ENCODE results near the gene RBM39. TPM values are rescaled to one million over a fixed set of nuclear protein-coding genes. Genes with fewer than 3 reads are reported as not detected.

The RBM39 gene
- total and polyA plus RNA-seq, 2 of the 13 experiments (the other 11 are each of a cell fraction or from before 2014, with no cell fraction given), result 788 to 920 TPM

DNA sequence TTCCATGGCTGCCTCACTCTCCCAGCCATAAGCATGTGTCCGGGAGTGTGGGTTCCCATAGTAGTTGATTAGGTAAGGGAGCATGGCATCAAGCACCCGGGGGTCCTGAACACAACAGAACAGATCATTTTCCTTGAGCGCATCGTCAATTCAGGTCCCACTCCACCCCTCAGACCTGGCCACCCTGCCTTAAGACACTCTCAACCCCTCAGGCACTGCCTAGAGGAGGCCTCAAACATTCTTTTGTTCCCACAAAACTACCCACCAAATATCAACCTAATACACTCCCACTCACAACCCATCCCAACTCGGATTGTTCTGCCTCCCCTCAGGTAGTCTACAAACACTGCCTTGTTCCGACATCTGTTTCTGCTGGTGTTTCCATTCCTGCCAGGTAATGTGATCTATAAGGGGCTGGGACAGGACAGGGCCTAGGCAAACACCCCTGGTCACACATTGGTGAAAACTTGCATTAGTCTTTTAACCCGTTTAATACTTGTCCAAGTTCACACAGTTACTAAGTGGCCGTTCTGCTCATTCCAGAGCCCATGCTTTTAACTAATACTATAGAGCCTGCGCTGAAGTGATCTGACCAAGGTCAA is 44.3 kb downstream of the RBM39 start (continued):
- TF ChIP-seq PPARG (CRISPR knock-in tag; conservative IDR thresholded peaks at IDR 0.05) (no peak), ZNF570 (CRISPR knock-in tag; IDR thresholded peaks at IDR 0.05; ENCODE audit: borderline replicate concordance) (no peak), ELF1 (CRISPR knock-in tag; IDR thresholded peaks at IDR 0.05) (no peak), ZNF232 (CRISPR knock-in tag; IDR thresholded peaks at IDR 0.05; ENCODE audit: borderline replicate concordance) (no peak), CHD4 (IDR thresholded peaks at IDR 0.05; ENCODE audit: borderline replicate concordance, low read length) (no peak), XRCC5 (optimal IDR thresholded peaks at IDR 0.05; ENCODE audit: low read length) (no peak), ZNF292 (CRISPR knock-in tag; IDR thresholded peaks at IDR 0.05; ENCODE audit: borderline replicate concordance, low read depth) (no peak), TGIF2 (CRISPR knock-in tag; IDR thresholded peaks at IDR 0.05) (0 out of 2 replicates have a peak, but pooled peaks have one; percentile 43), ZNF572 (CRISPR knock-in tag; IDR thresholded peaks at IDR 0.05) (no peak), NBN (conservative IDR thresholded peaks at IDR 0.05) (no peak), ZNF616 (CRISPR knock-in tag; IDR thresholded peaks at IDR 0.05; ENCODE audit: low read depth) (peak; percentile 87), PHF8 (CRISPR knock-in tag; IDR thresholded peaks at IDR 0.05) (no peak), RARA (CRISPR knock-in tag; IDR thresholded peaks at IDR 0.05) (0 out of 2 replicates have a peak, but pooled peaks have one; percentile 25), TARDBP (CRISPR knock-in tag; IDR thresholded peaks at IDR 0.05) (no peak), SALL2 (CRISPR knock-in tag; IDR thresholded peaks at IDR 0.05) (no peak; the same call in 1 of the 2 replicates), SYNCRIP (IDR thresholded peaks at IDR 0.05; ENCODE audit: insufficient read depth, low read depth, low read length) (no peak), TEAD2 (CRISPR knock-in tag; IDR thresholded peaks at IDR 0.05) (no peak), CBX5 (CRISPR knock-in tag; IDR thresholded peaks at IDR 0.05; ENCODE audit: borderline replicate concordance) (0 out of 2 replicates have a peak, but pooled peaks have one; percentile 31), ZNF776 (CRISPR knock-in tag; IDR thresholded peaks at IDR 0.05) (0 out of 2 replicates have a peak, but pooled peaks have one; percentile 73), ZNF382 (CRISPR knock-in tag; IDR thresholded peaks at IDR 0.05; ENCODE audit: borderline replicate concordance) (no peak)
- TF ChIP-seq, protein P1, sequence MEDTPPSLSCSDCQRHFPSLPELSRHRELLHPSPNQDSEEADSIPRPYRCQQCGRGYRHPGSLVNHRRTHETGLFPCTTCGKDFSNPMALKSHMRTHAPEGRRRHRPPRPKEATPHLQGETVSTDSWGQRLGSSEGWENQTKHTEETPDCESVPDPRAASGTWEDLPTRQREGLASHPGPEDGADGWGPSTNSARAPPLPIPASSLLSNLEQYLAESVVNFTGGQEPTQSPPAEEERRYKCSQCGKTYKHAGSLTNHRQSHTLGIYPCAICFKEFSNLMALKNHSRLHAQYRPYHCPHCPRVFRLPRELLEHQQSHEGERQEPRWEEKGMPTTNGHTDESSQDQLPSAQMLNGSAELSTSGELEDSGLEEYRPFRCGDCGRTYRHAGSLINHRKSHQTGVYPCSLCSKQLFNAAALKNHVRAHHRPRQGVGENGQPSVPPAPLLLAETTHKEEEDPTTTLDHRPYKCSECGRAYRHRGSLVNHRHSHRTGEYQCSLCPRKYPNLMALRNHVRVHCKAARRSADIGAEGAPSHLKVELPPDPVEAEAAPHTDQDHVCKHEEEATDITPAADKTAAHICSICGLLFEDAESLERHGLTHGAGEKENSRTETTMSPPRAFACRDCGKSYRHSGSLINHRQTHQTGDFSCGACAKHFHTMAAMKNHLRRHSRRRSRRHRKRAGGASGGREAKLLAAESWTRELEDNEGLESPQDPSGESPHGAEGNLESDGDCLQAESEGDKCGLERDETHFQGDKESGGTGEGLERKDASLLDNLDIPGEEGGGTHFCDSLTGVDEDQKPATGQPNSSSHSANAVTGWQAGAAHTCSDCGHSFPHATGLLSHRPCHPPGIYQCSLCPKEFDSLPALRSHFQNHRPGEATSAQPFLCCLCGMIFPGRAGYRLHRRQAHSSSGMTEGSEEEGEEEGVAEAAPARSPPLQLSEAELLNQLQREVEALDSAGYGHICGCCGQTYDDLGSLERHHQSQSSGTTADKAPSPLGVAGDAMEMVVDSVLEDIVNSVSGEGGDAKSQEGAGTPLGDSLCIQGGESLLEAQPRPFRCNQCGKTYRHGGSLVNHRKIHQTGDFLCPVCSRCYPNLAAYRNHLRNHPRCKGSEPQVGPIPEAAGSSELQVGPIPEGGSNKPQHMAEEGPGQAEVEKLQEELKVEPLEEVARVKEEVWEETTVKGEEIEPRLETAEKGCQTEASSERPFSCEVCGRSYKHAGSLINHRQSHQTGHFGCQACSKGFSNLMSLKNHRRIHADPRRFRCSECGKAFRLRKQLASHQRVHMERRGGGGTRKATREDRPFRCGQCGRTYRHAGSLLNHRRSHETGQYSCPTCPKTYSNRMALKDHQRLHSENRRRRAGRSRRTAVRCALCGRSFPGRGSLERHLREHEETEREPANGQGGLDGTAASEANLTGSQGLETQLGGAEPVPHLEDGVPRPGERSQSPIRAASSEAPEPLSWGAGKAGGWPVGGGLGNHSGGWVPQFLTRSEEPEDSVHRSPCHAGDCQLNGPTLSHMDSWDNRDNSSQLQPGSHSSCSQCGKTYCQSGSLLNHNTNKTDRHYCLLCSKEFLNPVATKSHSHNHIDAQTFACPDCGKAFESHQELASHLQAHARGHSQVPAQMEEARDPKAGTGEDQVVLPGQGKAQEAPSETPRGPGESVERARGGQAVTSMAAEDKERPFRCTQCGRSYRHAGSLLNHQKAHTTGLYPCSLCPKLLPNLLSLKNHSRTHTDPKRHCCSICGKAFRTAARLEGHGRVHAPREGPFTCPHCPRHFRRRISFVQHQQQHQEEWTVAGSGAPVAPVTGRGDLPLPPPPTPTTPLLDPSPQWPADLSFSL (CRISPR knock-in tag; IDR thresholded peaks at IDR 0.05), result no peak
- TF ChIP-seq, protein P2, sequence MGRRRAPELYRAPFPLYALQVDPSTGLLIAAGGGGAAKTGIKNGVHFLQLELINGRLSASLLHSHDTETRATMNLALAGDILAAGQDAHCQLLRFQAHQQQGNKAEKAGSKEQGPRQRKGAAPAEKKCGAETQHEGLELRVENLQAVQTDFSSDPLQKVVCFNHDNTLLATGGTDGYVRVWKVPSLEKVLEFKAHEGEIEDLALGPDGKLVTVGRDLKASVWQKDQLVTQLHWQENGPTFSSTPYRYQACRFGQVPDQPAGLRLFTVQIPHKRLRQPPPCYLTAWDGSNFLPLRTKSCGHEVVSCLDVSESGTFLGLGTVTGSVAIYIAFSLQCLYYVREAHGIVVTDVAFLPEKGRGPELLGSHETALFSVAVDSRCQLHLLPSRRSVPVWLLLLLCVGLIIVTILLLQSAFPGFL (CRISPR knock-in tag; IDR thresholded peaks at IDR 0.05), result no peak
- TF ChIP-seq, protein P3, sequence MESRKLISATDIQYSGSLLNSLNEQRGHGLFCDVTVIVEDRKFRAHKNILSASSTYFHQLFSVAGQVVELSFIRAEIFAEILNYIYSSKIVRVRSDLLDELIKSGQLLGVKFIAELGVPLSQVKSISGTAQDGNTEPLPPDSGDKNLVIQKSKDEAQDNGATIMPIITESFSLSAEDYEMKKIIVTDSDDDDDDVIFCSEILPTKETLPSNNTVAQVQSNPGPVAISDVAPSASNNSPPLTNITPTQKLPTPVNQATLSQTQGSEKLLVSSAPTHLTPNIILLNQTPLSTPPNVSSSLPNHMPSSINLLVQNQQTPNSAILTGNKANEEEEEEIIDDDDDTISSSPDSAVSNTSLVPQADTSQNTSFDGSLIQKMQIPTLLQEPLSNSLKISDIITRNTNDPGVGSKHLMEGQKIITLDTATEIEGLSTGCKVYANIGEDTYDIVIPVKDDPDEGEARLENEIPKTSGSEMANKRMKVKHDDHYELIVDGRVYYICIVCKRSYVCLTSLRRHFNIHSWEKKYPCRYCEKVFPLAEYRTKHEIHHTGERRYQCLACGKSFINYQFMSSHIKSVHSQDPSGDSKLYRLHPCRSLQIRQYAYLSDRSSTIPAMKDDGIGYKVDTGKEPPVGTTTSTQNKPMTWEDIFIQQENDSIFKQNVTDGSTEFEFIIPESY (CRISPR knock-in tag; IDR thresholded peaks at IDR 0.05), result no peak
